Head of caudate nucleus (tissue), 42 donors: ENCODE data around the gene ATOSB.

ENCODE experiments used
- DNase-seq, 42 donors: peaks; one replicate each; pipeline versions ENCODE4 v3.0.0 to v3.0.0-alpha.2; 2020 to 2021; ENCODE audit warnings: mixed read lengths in 7 of 42
- intact Hi-C: fragments of 100-400 bp; cut with DNase I; formaldehyde crosslinking; loops from one replicate; pipeline ENCODE4 v1.15.0; 2022

Gene ATOSB

DNA sequence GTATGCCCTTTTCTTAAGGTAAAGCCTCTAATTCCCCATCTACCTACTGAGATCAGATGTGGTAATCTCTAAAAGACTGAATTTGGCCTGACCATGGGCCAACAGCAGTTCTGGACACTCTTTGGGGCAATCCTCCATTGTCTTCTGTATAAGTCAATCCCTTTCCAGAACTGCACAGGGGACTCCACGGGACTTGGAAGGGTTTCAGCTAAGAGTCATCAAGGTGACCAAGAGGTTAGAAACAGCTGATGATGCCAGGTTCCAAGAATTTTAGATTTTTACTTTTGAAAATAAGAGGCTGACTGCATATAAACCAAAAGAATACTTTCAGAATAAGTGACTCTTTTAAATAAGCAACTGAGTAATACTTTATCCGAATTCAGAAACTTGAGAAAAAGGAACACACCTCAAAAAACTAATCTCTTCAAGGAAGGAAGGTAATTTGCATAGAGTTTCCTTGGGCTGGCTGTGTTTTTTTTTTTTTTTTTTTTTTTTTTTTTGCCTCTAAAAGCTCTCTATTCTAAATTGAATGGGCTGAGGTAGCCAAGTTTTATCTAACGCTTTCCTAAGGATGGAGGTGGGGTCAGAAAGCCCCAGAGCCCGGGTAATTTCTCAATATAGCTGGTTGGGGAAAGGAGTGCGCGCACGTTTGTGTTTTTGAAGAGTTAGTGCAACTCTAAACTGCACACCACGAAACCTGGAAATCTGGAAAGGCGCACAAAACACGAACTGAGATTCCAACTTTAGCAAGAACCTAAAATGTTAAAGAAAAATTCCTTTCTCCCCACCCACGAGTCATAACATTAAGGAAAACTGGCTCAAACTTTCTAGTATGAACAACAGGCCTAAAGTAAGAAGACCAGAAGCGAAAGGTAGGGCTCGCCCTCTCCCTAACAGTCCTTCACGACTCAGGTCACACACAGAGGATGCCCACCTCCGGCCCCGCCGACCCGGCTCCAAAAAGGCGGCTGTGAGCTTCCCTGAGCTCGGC lies 44.5 kb downstream of the ATOSB start:
- no peak for DNase-seq
- intact Hi-C loops, result no loop called here

DNA sequence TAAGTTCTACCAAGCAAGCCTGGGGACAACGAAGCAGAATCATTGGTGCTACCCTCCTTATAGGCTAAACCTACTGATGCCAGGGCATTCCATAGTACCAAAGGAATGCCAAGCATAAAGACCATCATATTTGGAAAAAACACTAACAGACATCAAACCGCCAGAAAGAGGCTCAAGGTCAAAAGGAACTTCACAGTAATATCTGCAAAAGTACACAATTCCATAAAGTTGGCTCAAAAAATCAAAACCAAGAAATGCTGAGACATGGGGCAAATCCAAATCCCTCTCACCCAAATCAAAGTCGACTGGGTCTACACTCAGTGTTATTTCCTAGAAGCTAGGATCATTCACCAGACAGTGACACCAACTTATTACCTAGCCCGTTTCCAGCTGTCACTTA lies 46.6 kb downstream of the ATOSB start:
- intact Hi-C loops, result no loop called here
- no peak for DNase-seq

DNA sequence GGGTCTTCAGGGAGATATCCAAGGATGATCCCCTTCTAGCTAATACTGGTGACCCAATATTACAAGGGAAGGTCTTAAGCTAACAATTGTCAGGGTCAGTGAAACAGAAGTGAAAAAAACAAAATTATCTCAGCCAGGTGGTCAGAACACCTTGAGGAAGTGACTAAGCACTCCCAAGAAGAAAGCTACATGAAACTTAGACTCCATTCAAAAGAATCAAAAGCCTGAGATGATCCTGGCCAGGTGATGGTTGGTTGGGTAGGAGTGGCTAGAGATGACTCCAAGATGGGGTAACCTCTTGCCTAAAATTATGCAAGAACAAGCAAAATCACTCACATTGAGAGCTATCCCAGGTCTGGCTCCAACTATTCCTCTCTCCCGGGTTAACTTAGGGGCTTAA lies 48.6 kb downstream of the ATOSB start:
- intact Hi-C loops, result no loop called here
- no peak for DNase-seq

DNA sequence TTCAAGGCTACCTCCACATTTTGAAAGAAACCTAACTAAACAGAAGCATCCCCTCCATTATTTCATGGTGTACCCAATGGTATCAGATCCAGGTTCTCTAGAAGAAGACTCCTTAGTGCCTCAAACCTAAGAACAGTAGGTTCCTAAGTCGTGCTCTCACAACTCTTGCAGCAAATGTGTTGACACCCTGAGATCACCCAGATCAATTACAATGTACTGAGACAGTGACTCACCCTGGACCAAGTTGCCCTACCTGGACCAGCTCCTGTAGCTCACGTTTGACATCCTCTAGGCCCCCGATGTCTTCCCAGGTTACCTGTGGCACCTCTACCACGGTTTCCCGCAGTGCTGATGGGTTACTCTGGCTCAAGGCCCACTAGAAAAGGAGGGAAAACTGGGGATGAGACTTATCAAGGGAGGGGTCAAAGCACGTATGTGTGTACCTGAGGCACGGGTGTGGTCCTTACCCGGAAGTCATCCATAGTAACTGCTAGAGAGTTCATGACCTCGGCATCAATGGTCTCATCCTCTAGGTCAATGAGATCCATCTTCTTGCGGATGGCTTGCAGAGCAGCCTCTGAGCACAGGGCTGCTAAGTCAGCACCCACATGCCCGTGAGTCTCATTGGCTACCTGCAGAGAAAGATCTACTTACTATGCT lies 55.0 kb downstream of the ATOSB start:
- DNase-seq, result no peak
- intact Hi-C loops, result no loop called here

- intact Hi-C loops, result no loop called here
- DNase-seq, result no peak
Measured at GRCh38 chr9:35059438-35059837, 56.2 kb downstream of the ATOSB start.

GRCh38 chr9:35057271-35057620 lies 58.4 kb downstream of the ATOSB start:
- intact Hi-C loops, result no loop called here
- DNase-seq, result no peak

- intact Hi-C loops, result no loop called here
- DNase-seq, result no peak
Measured at GRCh38 chr9:35056571-35057270, 58.9 kb downstream of the ATOSB start.

- intact Hi-C loops, result no loop called here
Measured at GRCh38 chr9:35054871-35055644, 60.6 kb downstream of the ATOSB start.

DNA sequence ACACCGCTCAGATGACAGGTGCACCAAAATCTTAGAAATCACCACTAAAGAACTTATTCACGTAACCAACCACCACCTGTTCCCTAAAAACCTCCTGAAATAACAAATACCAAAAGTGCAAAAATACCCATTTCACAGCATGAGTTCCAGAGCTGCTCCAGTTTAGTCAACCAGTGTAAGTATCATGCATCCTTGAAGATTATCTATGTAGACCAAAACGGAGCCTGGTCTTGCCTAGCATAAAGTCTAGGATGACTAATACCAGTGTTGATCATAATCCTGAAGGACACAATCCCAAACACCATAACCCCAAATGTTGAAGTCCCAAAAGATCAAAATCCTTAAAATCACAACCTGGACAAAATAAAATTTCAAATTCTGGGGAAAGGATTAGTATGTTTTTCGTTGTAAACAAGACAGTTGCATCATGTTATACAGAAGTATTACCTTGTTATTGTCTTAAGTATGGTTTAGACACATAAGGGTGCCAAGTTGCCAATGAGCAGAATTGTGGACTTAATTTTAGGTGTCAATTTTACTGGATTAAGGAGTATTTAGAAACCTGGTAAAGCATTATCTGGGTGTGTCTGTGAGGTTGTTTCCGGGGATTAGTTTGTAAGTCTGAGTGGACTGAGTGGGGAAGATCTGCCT lies 61.4 kb downstream of the ATOSB start:
- DNase-seq, result no peak
- intact Hi-C loops, result no loop called here

More at GRCh38 chr9:35054871-35055644, 60.6 kb downstream of the ATOSB start:
- no peak for DNase-seq
